K562 (cell line): Measurements from ENCODE around the gene VPS41. TPM values are rescaled to one million over a fixed set of nuclear protein-coding genes. Genes with fewer than 3 reads are reported as not detected.

ENCODE experiments used
- ATAC-seq: fragments of 200-7000 bp; cut with Tn5 transposase; 3 replicates; pipeline ENCODE4 v1.9.1; 2020; ENCODE audit warnings: moderate library complexity
- BruUV-seq: library from RNA; stranded (reverse); fragments of 400-500 nt; replicated peaks from 2 replicates; lab custom pipeline; 2021; lab: Mats Ljungman, UMichigan
- CTCF ChIA-PET: fragments of 300-600 bp; formaldehyde crosslinking; extraction: SDS; loops from one replicate; lab custom pipeline; 2021; ENCODE audit warnings: low intra/inter-chr PET ratio; lab: Yijun Ruan, JAX
- POLR2A ChIA-PET: fragments of 300-600, 350-650 bp; sonication (Branson Sonifier 250); formaldehyde crosslinking; extraction: SDS; loops from one replicate; lab custom pipeline; 2021; ENCODE audit warnings: antibody characterized with exemption, inconsistent platforms; lab: Yijun Ruan, JAX
- DNase-seq, 4 experiments: peaks; one replicate each; pipeline versions ENCODE4 v3.0.0 to v3.0.0-alpha.2; 2011 to 2018; ENCODE audit warnings: low spot score in 3 of 4, mixed read lengths in 3 of 4; ENCODE audit errors: extremely low read depth in 1 of 4
- FAIRE-seq: peaks from 2 replicates; lab custom pipeline; 2011; peaks lifted over from hg19 to GRCh38; lab: Jason Lieb, UNC
- H2AFZ ChIP-seq: 2 replicates; pipeline ENCODE4 v1.6.0; 2011; ENCODE audit warnings: low read depth, low read length, control low read depth, inconsistent platforms
- H3K27ac ChIP-seq: fragments of 200-600 bp; 3 replicates; pipeline ENCODE4 v1.8.0; 2011; ENCODE audit warnings: low read depth, mild to moderate bottlenecking, control low read depth, inconsistent platforms, low read length, moderate library complexity, mixed read lengths; ENCODE audit errors: extremely low read depth
- H3K27me3 ChIP-seq, 2 experiments: fragments of 300-600 bp in 1 of 2; 2 replicates in 1 of 2; 3 replicates in 1 of 2; pipeline versions ENCODE4 v1.6.0 to v1.8.0; 2011; ENCODE audit warnings: inconsistent platforms in 2 of 2, low read length in 2 of 2, mild to moderate bottlenecking in 1 of 2, mixed read lengths in 1 of 2, moderate library complexity in 1 of 2; ENCODE audit not compliant: control insufficient read depth in 2 of 2, insufficient read depth in 2 of 2
- H3K36me3 ChIP-seq: fragments of 300-600 bp; 3 replicates; pipeline ENCODE4 v1.8.0; 2011; ENCODE audit warnings: mild to moderate bottlenecking, low read length, inconsistent platforms; ENCODE audit not compliant: control insufficient read depth, insufficient read depth
- H3K4me1 ChIP-seq, 2 experiments: fragments of 200-600 bp in 1 of 2; replicated peaks in 1 of 2; 2 replicates in 1 of 2; 3 replicates in 1 of 2; pipeline versions ENCODE4 v1.5.1 to v1.8.0; 2011; ENCODE audit warnings: inconsistent platforms in 2 of 2, low read length in 2 of 2, mild to moderate bottlenecking in 1 of 2, mixed read lengths in 1 of 2, moderate library complexity in 1 of 2; ENCODE audit not compliant: control insufficient read depth in 2 of 2, insufficient read depth in 2 of 2
- H3K4me2 ChIP-seq: 2 replicates; pipeline ENCODE4 v1.6.1; 2011; ENCODE audit warnings: low read length, control low read depth, inconsistent platforms, mixed read lengths; ENCODE audit not compliant: insufficient read depth
- H3K4me3 ChIP-seq: fragments of 200-600 bp; sonication (generic), shearing (Covaris generic); 2 replicates; pipeline ENCODE4 v1.5.1; 2016; ENCODE audit warnings: control low read depth, inconsistent platforms
- H3K79me2 ChIP-seq: fragments of 200-600 bp; 3 replicates; pipeline ENCODE4 v1.8.0; 2011; ENCODE audit warnings: low read length, inconsistent platforms; ENCODE audit not compliant: control insufficient read depth, insufficient read depth
- H3K9ac ChIP-seq, 2 experiments: 2 replicates each; pipeline versions ENCODE4 v1.6.0 to v1.6.1; 2011; ENCODE audit warnings: low read depth in 2 of 2, low read length in 2 of 2, control low read depth in 1 of 2, inconsistent platforms in 1 of 2, mild to moderate bottlenecking in 1 of 2, mixed read lengths in 1 of 2; ENCODE audit not compliant: insufficient read depth in 1 of 2
- H3K9me1 ChIP-seq: one replicate; pipeline ENCODE4 v1.6.0; 2011; ENCODE audit warnings: inconsistent platforms, mild to moderate bottlenecking, low read length, moderate library complexity; ENCODE audit not compliant: control insufficient read depth, insufficient read depth
- H3K9me3 ChIP-seq: replicated peaks from 2 replicates; pipeline ENCODE4 v1.5.1; 2011; ENCODE audit warnings: low read depth, low read length, inconsistent platforms; ENCODE audit not compliant: control insufficient read depth, insufficient read depth
- H4K20me1 ChIP-seq: replicated peaks from 2 replicates; pipeline ENCODE4 v1.6.1; 2011; ENCODE audit warnings: low read length, inconsistent platforms, mixed read lengths; ENCODE audit not compliant: control insufficient read depth, insufficient read depth
- MBD2 ChIP-seq: sonication (generic); IDR thresholded peaks from 2 replicates; pipeline ENCODE4 v1.6.1; 2016; ENCODE audit warnings: low read depth, borderline replicate concordance
- RAD21 ChIP-seq, 2 experiments: fragments of 250-450 bp in 1 of 2; fragments of 450-650 bp in 1 of 2; sonication (Bioruptor Pico) in 1 of 2; formaldehyde crosslinking in 1 of 2; IDR thresholded peaks in 1 of 2; conservative IDR thresholded peaks in 1 of 2; 2 replicates each; pipeline versions ENCODE4 v1.4.0 to v1.8.0; 2020 to 2022; ENCODE audit warnings: mild to moderate bottlenecking in 2 of 2, moderate library complexity in 1 of 2
- ZNF239 ChIP-seq: fragments of 250-450 bp; sonication (Bioruptor Pico); IDR thresholded peaks from 2 replicates; pipeline ENCODE4 v1.4.0; 2020; ENCODE audit warnings: mild to moderate bottlenecking
- WGBS: fragments of 100-300 bp; shearing (Covaris generic); methylation state at CpG from one replicate; pipeline ENCODE4 v1.1.6; 2016; ENCODE audit warnings: low coverage, mixed read lengths; ENCODE audit not compliant: insufficient coverage; ENCODE audit errors: missing lambda C conversion rate; 5-methylcytosine and 5-hydroxymethylcytosine counted together
- in situ Hi-C: fragments of 300-500 bp; cut with MboI; formaldehyde crosslinking; loops from 4 replicates; pipeline ENCODE4 v1.15.0; 2018; ENCODE audit warnings: inconsistent platforms, mixed read lengths
- intact Hi-C: fragments of 100-400 bp; cut with micrococcal nuclease; formaldehyde crosslinking; loops from 2 replicates; pipeline ENCODE4 v1.14.2; 2022
- polyA plus RNA-seq, 8 experiments: library from polyadenylated mRNA; depleted of rRNA in 4 of 8; stranded (reverse) in 5 of 8; unstranded in 3 of 8; fragments of >200 nt; fragmentation: Nextera tagmentation in 2 of 8; fragmentation: Illumina TruSeq in 1 of 8; extraction: Ambion mirVana in 2 of 8; extraction: Trizol in 1 of 8; gene quantifications; 2 replicates each; pipeline versions ENCODE4 v1.2.1 to v1.2.3, GENCODE V29; 2011 to 2014; ENCODE audit warnings: inconsistent platforms in 1 of 8, missing spikeins in 1 of 8
- total RNA-seq, 7 experiments: library from RNA; depleted of rRNA in 6 of 7; stranded (reverse); fragments of >200 nt in 6 of 7; fragmentation: Illumina TruSeq in 2 of 7; extraction: Trizol in 2 of 7; gene quantifications; 2 replicates each; pipeline versions ENCODE4 v1.2.1 to v1.2.3, GENCODE V29; 2011 to 2021; ENCODE audit warnings: low replicate concordance in 1 of 7
- TF ChIP-seq, protein P1 (sequence below), 3 experiments: IDR thresholded peaks in 2 of 3; conservative IDR thresholded peaks in 1 of 3; 2 replicates each; pipeline ENCODE4 v1.5.1; 2011 to 2012; ENCODE audit warnings: low read length in 3 of 3, mild to moderate bottlenecking in 3 of 3, control low read depth in 2 of 3, improper control_type of control experiment in 1 of 3, inconsistent platforms in 1 of 3, low read depth in 1 of 3, mixed read lengths in 1 of 3, moderate library complexity in 1 of 3; ENCODE audit not compliant: insufficient read depth in 2 of 3

The VPS41 gene
- total and polyA plus RNA-seq, 9 of the 15 experiments (the other 6 are each of a cell fraction or from before 2014, with no cell fraction given), result 17.7 to 46.8 (median 32.1) TPM

DNA sequence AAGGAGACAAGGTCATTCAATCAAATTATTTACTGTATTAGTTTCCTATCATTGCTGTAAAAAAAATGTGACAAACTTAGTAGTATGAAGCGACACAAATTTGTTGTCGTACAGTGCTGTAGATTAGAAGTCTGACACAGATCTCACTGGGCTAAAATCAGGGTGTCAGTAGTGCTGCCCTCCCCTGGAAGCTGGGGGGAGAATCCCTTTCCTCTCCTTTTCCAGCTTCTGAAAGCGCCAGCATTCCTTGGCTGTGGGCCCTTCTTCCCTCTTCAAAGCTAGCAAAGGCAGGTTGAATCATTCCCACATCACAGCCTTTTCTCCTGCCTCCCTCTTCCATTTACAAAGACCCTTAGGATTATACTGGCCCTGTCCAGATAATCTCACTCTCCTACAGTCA lies 28.0 kb downstream of the VPS41 start:
- no peaks in the 10 kb centered on the region for H3K27me3 ChIP-seq
- no peak for TF ChIP-seq MBD2
- TF ChIP-seq RAD21 (CRISPR knock-in tag; conservative IDR thresholded peaks at IDR 0.05 in 1 of 2, IDR thresholded peaks at IDR 0.05 in 1 of 2), result peak in 1 of 2 experiments; percentile 24; a peak in 2 of 4 replicates
- TF ChIP-seq, protein P1, sequence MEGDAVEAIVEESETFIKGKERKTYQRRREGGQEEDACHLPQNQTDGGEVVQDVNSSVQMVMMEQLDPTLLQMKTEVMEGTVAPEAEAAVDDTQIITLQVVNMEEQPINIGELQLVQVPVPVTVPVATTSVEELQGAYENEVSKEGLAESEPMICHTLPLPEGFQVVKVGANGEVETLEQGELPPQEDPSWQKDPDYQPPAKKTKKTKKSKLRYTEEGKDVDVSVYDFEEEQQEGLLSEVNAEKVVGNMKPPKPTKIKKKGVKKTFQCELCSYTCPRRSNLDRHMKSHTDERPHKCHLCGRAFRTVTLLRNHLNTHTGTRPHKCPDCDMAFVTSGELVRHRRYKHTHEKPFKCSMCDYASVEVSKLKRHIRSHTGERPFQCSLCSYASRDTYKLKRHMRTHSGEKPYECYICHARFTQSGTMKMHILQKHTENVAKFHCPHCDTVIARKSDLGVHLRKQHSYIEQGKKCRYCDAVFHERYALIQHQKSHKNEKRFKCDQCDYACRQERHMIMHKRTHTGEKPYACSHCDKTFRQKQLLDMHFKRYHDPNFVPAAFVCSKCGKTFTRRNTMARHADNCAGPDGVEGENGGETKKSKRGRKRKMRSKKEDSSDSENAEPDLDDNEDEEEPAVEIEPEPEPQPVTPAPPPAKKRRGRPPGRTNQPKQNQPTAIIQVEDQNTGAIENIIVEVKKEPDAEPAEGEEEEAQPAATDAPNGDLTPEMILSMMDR (IDR thresholded peaks at IDR 0.05 in 2 of 3, conservative IDR thresholded peaks at IDR 0.05 in 1 of 3; ENCODE audit: insufficient read depth in 2 of 3, low read depth in 1 of 3, low read length in 3 of 3), result peak in 1 of 3 experiments; percentile 1; a peak in 1 of 6 replicates
- no peak for TF ChIP-seq ZNF239 (CRISPR knock-in tag)
- TF ChIP-seq, all 486 proteins: peak for 2
- Histone ChIP-seq H3K36me3 (no peaks in the 10 kb centered on the region; the same call in 2 of the 3 replicates), H3K27ac (no peak overlapping the region), H3K79me2 (0 out of 3 replicates have a peak, but pooled peaks cover 5% of the 10 kb centered on the region), H3K9ac (no peak overlapping the region), H3K9me1 (no peaks in the 10 kb centered on the region), H3K4me1 (no peaks in the 10 kb centered on the region; a peak in 1 of 5 replicates), H3K4me2 (no peak overlapping the region), H3K9me3 (no peaks in the 10 kb centered on the region), H3K4me3 (no peak overlapping the region), H2AFZ (no peak overlapping the region), H4K20me1 (no peaks in the 10 kb centered on the region)
- no peak for DNase-seq
- FAIRE-seq, result no peak
- BruUV-seq, result no TSS peak
- CTCF ChIA-PET, result no interaction called here
- 0 out of 3 replicates have a peak, but pooled peaks have one; percentile 53 for ATAC-seq
- POLR2A ChIA-PET, result interaction anchor here (0.9 to 1.2 kb wide), 3 partner anchors 9 to 19 kb away, joined by 3 read pairs; no protein-coding TSS in a partner anchor
- 55% methylated on average over 2 of the region's 3 CpGs for WGBS
- intact Hi-C loops, result no loop called here
- in situ Hi-C loops, result no loop called here
